Neural cell (in vitro differentiated cells): Measurements from ENCODE around the gene H1-8. TPM values are rescaled to one million over a fixed set of nuclear protein-coding genes. Genes with fewer than 3 reads are reported as not detected.

Experiments used
- H2AFZ ChIP-seq: fragments of 200-600, 300-800 bp; sonication (generic), shearing (Covaris generic); 2 replicates; pipeline ENCODE4 v1.6.0; 2014; ENCODE audit warnings: low read depth, mild to moderate bottlenecking, antibody characterized with exemption, low read length, moderate library complexity
- H3F3A ChIP-seq: fragments of 200-600 bp; shearing (Covaris generic); 2 replicates; pipeline ENCODE4 v1.6.1; 2016; ENCODE audit warnings: mild to moderate bottlenecking, moderate library complexity, mixed read lengths, antibody characterized with exemption, low read length; ENCODE audit not compliant: insufficient read depth, poor library complexity, severe bottlenecking
- H3K27ac ChIP-seq: fragments of 200-600, 300-800 bp; sonication (generic), shearing (Covaris generic); 2 replicates; pipeline ENCODE4 v1.5.1; 2014; ENCODE audit warnings: mild to moderate bottlenecking, low read length, moderate library complexity
- H3K27me3 ChIP-seq: fragments of 300-800, 200-600 bp; sonication (generic), shearing (Covaris generic); 2 replicates; pipeline ENCODE4 v1.6.0; 2014; ENCODE audit warnings: mild to moderate bottlenecking, low read depth, low read length, moderate library complexity; ENCODE audit not compliant: insufficient read depth
- H3K36me3 ChIP-seq: fragments of 300-800, 200-600 bp; sonication (generic), shearing (Covaris generic); 2 replicates; pipeline ENCODE4 v1.5.1; 2014; ENCODE audit warnings: mild to moderate bottlenecking, antibody characterized with exemption, low read length, moderate library complexity; ENCODE audit not compliant: insufficient read depth
- H3K4me2 ChIP-seq: fragments of 300-800, 200-600 bp; sonication (generic), shearing (Covaris generic); 2 replicates; pipeline ENCODE4 v1.6.0; 2014; ENCODE audit warnings: mild to moderate bottlenecking, low read length
- H3K4me3 ChIP-seq: fragments of 300-800, 200-600 bp; sonication (generic), shearing (Covaris generic); 2 replicates; pipeline ENCODE4 v1.5.1; 2014; ENCODE audit warnings: mild to moderate bottlenecking, low read length, moderate library complexity
- H3K79me2 ChIP-seq: fragments of 200-600 bp; shearing (Covaris generic); replicated peaks from 2 replicates; pipeline ENCODE4 v1.6.0; 2014; ENCODE audit warnings: mild to moderate bottlenecking, low read length, moderate library complexity; ENCODE audit not compliant: insufficient read depth
- H3K9ac ChIP-seq: fragments of 300-800, 200-600 bp; sonication (generic), shearing (Covaris generic); 2 replicates; pipeline ENCODE4 v1.6.1; 2016; ENCODE audit warnings: mild to moderate bottlenecking, low read length, mixed read lengths
- H3K9me2 ChIP-seq: fragments of 200-600 bp; shearing (Covaris generic); 2 replicates; pipeline ENCODE4 v1.6.1; 2016; ENCODE audit warnings: mild to moderate bottlenecking, low read length, mixed read lengths; ENCODE audit not compliant: insufficient read depth
- H3K9me3 ChIP-seq: fragments of 200-600, 300-800 bp; sonication (generic), shearing (Covaris generic); 2 replicates; pipeline ENCODE4 v1.6.1; 2016; ENCODE audit warnings: mild to moderate bottlenecking, mixed run types, low read length, moderate library complexity, mixed read lengths
- H4K20me1 ChIP-seq: fragments of 200-600 bp; shearing (Covaris generic); 2 replicates; pipeline ENCODE4 v1.6.1; 2016; ENCODE audit warnings: mild to moderate bottlenecking, mixed run types; ENCODE audit not compliant: insufficient read depth
- EP300 ChIP-seq: fragments of 450-650 bp; conservative IDR thresholded peaks from 2 replicates; pipeline ENCODE4 v1.6.1; 2014; ENCODE audit warnings: antibody characterized with exemption, mild to moderate bottlenecking, moderate library complexity; ENCODE audit not compliant: poor library complexity, severe bottlenecking
- EZH2 ChIP-seq: fragments of 200-600, 300-800 bp; shearing (Covaris generic), sonication (generic); IDR thresholded peaks from 2 replicates; pipeline ENCODE4 v1.6.1; 2014; ENCODE audit warnings: antibody characterized with exemption, low read length, borderline replicate concordance, mild to moderate bottlenecking; ENCODE audit not compliant: insufficient read depth, poor library complexity, severe bottlenecking
- MXI1 ChIP-seq: fragments of 450-650 bp; conservative IDR thresholded peaks from 2 replicates; pipeline ENCODE4 v1.6.1; 2014; ENCODE audit warnings: antibody characterized with exemption, mild to moderate bottlenecking; ENCODE audit not compliant: poor library complexity, severe bottlenecking
- POLR2AphosphoS5 ChIP-seq: IDR thresholded peaks from 2 replicates; pipeline ENCODE4 v1.6.1; 2012
- RAD21 ChIP-seq: fragments of 450-650 bp; conservative IDR thresholded peaks from 2 replicates; pipeline ENCODE4 v1.6.1; 2014; ENCODE audit warnings: antibody characterized with exemption, mild to moderate bottlenecking, moderate library complexity
- SMC3 ChIP-seq: fragments of 450-650 bp; conservative IDR thresholded peaks from 2 replicates; pipeline ENCODE4 v1.6.1; 2014; ENCODE audit warnings: antibody characterized with exemption, mild to moderate bottlenecking, moderate library complexity; ENCODE audit not compliant: poor library complexity
- TAF1 ChIP-seq: IDR thresholded peaks from 2 replicates; pipeline ENCODE4 v1.6.1; 2012; ENCODE audit warnings: low read depth
- polyA plus RNA-seq: library from polyadenylated mRNA; depleted of rRNA; stranded (reverse); fragments of >200 nt; gene quantifications from 2 replicates; pipeline ENCODE4 v1.2.3, GENCODE V29; 2014
- TF ChIP-seq, protein P1 (sequence below): fragments of 450-650 bp; IDR thresholded peaks from 2 replicates; pipeline ENCODE4 v1.5.1; 2014; ENCODE audit warnings: antibody characterized with exemption, mild to moderate bottlenecking, moderate library complexity; ENCODE audit not compliant: poor library complexity, severe bottlenecking
- TF ChIP-seq, protein P2 (sequence below): IDR thresholded peaks from 2 replicates; pipeline ENCODE4 v1.6.1; 2012; ENCODE audit warnings: borderline replicate concordance

Gene H1-8
- polyA plus RNA-seq, 1 donor from 2014 or later = not detected

DNA sequence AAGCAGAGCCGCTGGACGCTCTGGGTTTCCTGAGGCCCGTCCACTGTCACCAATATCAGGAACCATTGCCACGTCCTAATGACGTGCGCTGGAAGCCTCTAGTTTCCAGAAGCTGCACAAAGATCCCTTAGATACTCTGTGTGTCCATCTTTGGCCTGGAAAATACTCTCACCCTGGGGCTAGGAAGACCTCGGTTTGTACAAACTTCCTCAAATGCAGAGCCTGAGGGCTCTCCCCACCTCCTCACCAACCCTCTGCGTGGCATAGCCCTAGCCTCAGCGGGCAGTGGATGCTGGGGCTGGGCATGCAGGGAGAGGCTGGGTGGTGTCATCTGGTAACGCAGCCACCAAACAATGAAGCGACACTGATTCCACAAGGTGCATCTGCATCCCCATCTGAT, 11.3 kb upstream of the H1-8 start:
- H2AFZ ChIP-seq = no peak overlapping the region
- H3K9me3 ChIP-seq = no peaks in the 10 kb centered on the region
- H3K27ac ChIP-seq = no peak overlapping the region
- no peaks in the 10 kb centered on the region for H3K27me3 ChIP-seq
- H3F3A ChIP-seq = no peaks in the 10 kb centered on the region
- no peak overlapping the region for H3K4me2 ChIP-seq
- H3K9me2 ChIP-seq = no peaks in the 10 kb centered on the region
- no peak for TF ChIP-seq TAF1
- TF ChIP-seq, protein P1, sequence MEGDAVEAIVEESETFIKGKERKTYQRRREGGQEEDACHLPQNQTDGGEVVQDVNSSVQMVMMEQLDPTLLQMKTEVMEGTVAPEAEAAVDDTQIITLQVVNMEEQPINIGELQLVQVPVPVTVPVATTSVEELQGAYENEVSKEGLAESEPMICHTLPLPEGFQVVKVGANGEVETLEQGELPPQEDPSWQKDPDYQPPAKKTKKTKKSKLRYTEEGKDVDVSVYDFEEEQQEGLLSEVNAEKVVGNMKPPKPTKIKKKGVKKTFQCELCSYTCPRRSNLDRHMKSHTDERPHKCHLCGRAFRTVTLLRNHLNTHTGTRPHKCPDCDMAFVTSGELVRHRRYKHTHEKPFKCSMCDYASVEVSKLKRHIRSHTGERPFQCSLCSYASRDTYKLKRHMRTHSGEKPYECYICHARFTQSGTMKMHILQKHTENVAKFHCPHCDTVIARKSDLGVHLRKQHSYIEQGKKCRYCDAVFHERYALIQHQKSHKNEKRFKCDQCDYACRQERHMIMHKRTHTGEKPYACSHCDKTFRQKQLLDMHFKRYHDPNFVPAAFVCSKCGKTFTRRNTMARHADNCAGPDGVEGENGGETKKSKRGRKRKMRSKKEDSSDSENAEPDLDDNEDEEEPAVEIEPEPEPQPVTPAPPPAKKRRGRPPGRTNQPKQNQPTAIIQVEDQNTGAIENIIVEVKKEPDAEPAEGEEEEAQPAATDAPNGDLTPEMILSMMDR = no peak
- no peak for TF ChIP-seq POLR2AphosphoS5
- TF ChIP-seq MXI1 = no peak
- TF ChIP-seq, protein P2, sequence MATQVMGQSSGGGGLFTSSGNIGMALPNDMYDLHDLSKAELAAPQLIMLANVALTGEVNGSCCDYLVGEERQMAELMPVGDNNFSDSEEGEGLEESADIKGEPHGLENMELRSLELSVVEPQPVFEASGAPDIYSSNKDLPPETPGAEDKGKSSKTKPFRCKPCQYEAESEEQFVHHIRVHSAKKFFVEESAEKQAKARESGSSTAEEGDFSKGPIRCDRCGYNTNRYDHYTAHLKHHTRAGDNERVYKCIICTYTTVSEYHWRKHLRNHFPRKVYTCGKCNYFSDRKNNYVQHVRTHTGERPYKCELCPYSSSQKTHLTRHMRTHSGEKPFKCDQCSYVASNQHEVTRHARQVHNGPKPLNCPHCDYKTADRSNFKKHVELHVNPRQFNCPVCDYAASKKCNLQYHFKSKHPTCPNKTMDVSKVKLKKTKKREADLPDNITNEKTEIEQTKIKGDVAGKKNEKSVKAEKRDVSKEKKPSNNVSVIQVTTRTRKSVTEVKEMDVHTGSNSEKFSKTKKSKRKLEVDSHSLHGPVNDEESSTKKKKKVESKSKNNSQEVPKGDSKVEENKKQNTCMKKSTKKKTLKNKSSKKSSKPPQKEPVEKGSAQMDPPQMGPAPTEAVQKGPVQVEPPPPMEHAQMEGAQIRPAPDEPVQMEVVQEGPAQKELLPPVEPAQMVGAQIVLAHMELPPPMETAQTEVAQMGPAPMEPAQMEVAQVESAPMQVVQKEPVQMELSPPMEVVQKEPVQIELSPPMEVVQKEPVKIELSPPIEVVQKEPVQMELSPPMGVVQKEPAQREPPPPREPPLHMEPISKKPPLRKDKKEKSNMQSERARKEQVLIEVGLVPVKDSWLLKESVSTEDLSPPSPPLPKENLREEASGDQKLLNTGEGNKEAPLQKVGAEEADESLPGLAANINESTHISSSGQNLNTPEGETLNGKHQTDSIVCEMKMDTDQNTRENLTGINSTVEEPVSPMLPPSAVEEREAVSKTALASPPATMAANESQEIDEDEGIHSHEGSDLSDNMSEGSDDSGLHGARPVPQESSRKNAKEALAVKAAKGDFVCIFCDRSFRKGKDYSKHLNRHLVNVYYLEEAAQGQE = no peak
- TF ChIP-seq EP300 = no peak
- TF ChIP-seq RAD21 = no peak
- no peak for TF ChIP-seq SMC3
- TF ChIP-seq EZH2 = no peak
- no peaks in the 10 kb centered on the region for H3K79me2 ChIP-seq
- no peaks in the 10 kb centered on the region for H4K20me1 ChIP-seq
- no peak overlapping the region for H3K9ac ChIP-seq
- H3K36me3 ChIP-seq = no peaks in the 10 kb centered on the region
- no peak overlapping the region for H3K4me3 ChIP-seq

DNA sequence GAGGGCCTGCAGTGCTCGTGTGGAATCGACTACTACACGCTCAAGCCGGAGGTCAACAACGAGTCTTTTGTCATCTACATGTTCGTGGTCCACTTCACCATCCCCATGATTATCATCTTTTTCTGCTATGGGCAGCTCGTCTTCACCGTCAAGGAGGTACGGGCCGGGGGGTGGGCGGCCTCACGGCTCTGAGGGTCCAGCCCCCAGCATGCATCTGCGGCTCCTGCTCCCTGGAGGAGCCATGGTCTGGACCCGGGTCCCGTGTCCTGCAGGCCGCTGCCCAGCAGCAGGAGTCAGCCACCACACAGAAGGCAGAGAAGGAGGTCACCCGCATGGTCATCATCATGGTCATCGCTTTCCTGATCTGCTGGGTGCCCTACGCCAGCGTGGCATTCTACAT, 10.7 kb upstream of the H1-8 start:
- H3K79me2 ChIP-seq = no peaks in the 10 kb centered on the region
- no peaks in the 10 kb centered on the region for H3F3A ChIP-seq
- no peaks in the 10 kb centered on the region for H4K20me1 ChIP-seq
- no peaks in the 10 kb centered on the region for H3K36me3 ChIP-seq
- no peaks in the 10 kb centered on the region for H3K9me3 ChIP-seq
- no peaks in the 10 kb centered on the region for H3K27me3 ChIP-seq
- H2AFZ ChIP-seq = no peak overlapping the region
- H3K9me2 ChIP-seq = no peaks in the 10 kb centered on the region
- no peak overlapping the region for H3K27ac ChIP-seq
- TF ChIP-seq, protein P1 = no peak
- TF ChIP-seq MXI1 = no peak
- no peak for TF ChIP-seq POLR2AphosphoS5
- TF ChIP-seq TAF1 = no peak
- no peak for TF ChIP-seq RAD21
- no peak for TF ChIP-seq EZH2
- no peak for TF ChIP-seq SMC3
- TF ChIP-seq EP300 = no peak
- TF ChIP-seq, protein P2 = no peak
- no peak overlapping the region for H3K4me2 ChIP-seq
- no peak overlapping the region for H3K9ac ChIP-seq
- no peak overlapping the region for H3K4me3 ChIP-seq
